WTC11 (cell line): ENCODE measurements around the gene VPS4B.

Experiments used
- NFYB ChIP-seq: sonication (generic); formaldehyde crosslinking; conservative IDR thresholded peaks from 2 replicates; pipeline ENCODE4 v1.8.0; 2022; ENCODE audit warnings: low read depth, missing genetic modification reagents
- NR2C2 ChIP-seq: sonication (generic); formaldehyde crosslinking; IDR thresholded peaks from 2 replicates; pipeline ENCODE4 v1.8.0; 2022; ENCODE audit warnings: mild to moderate bottlenecking, missing genetic modification reagents
- TEAD4 ChIP-seq: sonication (generic); formaldehyde crosslinking; IDR thresholded peaks from 2 replicates; pipeline ENCODE4 v1.8.0; 2022; ENCODE audit warnings: mild to moderate bottlenecking, missing genetic modification reagents
- TF ChIP-seq, protein P1 (sequence below): sonication (generic); formaldehyde crosslinking; IDR thresholded peaks from 2 replicates; pipeline ENCODE4 v1.8.1; 2022; ENCODE audit warnings: low read depth, mild to moderate bottlenecking, moderate library complexity, missing genetic modification reagents, borderline replicate concordance
- TF ChIP-seq, protein P2 (sequence below): fragments of 200-600 bp; IDR thresholded peaks from 2 replicates; pipeline ENCODE4 v1.8.0; 2022; ENCODE audit warnings: antibody characterized with exemption

GRCh38 chr18:63346031-63346430, 76.2 kb downstream of the VPS4B start:
- TF ChIP-seq, protein P1, sequence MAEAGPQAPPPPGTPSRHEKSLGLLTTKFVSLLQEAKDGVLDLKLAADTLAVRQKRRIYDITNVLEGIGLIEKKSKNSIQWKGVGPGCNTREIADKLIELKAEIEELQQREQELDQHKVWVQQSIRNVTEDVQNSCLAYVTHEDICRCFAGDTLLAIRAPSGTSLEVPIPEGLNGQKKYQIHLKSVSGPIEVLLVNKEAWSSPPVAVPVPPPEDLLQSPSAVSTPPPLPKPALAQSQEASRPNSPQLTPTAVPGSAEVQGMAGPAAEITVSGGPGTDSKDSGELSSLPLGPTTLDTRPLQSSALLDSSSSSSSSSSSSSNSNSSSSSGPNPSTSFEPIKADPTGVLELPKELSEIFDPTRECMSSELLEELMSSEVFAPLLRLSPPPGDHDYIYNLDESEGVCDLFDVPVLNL (CRISPR knock-in tag): no peak
- no peak for TF ChIP-seq NFYB
- TF ChIP-seq TEAD4 (CRISPR knock-in tag): no peak
- no peak for TF ChIP-seq NR2C2
- TF ChIP-seq, protein P2, sequence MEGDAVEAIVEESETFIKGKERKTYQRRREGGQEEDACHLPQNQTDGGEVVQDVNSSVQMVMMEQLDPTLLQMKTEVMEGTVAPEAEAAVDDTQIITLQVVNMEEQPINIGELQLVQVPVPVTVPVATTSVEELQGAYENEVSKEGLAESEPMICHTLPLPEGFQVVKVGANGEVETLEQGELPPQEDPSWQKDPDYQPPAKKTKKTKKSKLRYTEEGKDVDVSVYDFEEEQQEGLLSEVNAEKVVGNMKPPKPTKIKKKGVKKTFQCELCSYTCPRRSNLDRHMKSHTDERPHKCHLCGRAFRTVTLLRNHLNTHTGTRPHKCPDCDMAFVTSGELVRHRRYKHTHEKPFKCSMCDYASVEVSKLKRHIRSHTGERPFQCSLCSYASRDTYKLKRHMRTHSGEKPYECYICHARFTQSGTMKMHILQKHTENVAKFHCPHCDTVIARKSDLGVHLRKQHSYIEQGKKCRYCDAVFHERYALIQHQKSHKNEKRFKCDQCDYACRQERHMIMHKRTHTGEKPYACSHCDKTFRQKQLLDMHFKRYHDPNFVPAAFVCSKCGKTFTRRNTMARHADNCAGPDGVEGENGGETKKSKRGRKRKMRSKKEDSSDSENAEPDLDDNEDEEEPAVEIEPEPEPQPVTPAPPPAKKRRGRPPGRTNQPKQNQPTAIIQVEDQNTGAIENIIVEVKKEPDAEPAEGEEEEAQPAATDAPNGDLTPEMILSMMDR: no peak
